ENCODE results near the gene FAM114A1.

Gene FAM114A1

DNA sequence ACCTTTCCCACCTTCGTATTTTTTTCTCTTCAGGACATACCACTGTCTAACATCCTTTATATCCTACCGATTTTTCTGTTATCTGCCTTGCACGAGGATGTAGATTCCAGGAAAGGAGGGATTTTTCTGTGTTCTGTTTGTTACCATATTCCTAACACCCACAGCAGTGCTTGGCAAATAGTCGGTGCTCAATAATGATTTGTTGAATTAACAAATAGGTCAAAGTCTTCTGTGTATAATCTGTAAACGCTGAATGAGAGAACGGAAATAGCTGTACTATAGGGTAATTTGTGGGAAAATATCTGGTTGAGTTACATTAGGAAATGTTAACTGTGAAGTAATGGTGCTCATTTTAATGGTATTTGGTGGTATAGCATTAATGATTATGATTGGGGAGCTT, 83.1 kb downstream of the FAM114A1 start:
- H3K27ac ChIP-seq (ENCODE audit: low read length): no peak overlapping the region

DNA sequence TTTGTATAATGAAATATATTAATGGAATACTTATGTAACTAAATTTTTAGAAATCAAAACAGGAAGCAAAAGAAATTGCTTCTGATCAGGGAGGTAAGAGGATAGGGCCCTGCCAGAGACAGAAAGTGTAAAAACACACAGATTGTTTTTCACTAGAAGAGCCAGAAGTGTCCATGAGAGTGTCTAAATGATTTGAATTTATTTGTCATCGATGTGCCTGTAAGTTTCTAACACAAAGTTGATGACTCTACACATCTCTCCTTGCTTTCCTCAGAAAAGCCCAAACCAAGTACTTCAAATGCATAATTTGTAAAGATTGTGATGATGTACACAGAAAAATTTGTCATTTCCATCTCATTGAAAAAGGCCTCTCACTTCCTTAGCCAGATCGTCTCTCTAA, 84.0 kb downstream of the FAM114A1 start:
- TF ChIP-seq, protein P1, sequence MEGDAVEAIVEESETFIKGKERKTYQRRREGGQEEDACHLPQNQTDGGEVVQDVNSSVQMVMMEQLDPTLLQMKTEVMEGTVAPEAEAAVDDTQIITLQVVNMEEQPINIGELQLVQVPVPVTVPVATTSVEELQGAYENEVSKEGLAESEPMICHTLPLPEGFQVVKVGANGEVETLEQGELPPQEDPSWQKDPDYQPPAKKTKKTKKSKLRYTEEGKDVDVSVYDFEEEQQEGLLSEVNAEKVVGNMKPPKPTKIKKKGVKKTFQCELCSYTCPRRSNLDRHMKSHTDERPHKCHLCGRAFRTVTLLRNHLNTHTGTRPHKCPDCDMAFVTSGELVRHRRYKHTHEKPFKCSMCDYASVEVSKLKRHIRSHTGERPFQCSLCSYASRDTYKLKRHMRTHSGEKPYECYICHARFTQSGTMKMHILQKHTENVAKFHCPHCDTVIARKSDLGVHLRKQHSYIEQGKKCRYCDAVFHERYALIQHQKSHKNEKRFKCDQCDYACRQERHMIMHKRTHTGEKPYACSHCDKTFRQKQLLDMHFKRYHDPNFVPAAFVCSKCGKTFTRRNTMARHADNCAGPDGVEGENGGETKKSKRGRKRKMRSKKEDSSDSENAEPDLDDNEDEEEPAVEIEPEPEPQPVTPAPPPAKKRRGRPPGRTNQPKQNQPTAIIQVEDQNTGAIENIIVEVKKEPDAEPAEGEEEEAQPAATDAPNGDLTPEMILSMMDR (IDR thresholded peaks at IDR 0.05; ENCODE audit: low read depth, low read length): no peak
- no peak for TF ChIP-seq EZH2phosphoT487 (IDR thresholded peaks at IDR 0.05; ENCODE audit: low read depth)

More for the DNA sequence above, 83.1 kb downstream of the FAM114A1 start:
- Histone ChIP-seq H3K4me1 (ENCODE audit: low read length) (peaks cover 9% of the 10 kb centered on the region), H3K4me3 (ENCODE audit: low read length) (no peak overlapping the region), H3K9me3 (ENCODE audit: insufficient read depth, low read length) (no peaks in the 10 kb centered on the region), H3K27me3 (ENCODE audit: low read depth, low read length) (no peaks in the 10 kb centered on the region), H3K79me2 (ENCODE audit: low read length) (no peaks in the 10 kb centered on the region), H3K36me3 (replicated peaks; ENCODE audit: low read depth, low read length) (no peaks in the 10 kb centered on the region), H3K4me2 (ENCODE audit: low read length) (no peak overlapping the region), H4K20me1 (ENCODE audit: insufficient read depth, low read length) (no peaks in the 10 kb centered on the region), H3K9ac (ENCODE audit: low read length) (no peak overlapping the region), H2AFZ (ENCODE audit: low read depth, low read length) (no peak overlapping the region)
- TF ChIP-seq EZH2phosphoT487 (IDR thresholded peaks at IDR 0.05; ENCODE audit: low read depth): no peak
- TF ChIP-seq, protein P1 (IDR thresholded peaks at IDR 0.05; ENCODE audit: low read depth, low read length): no peak

GRCh38 chr4:38952017-38952416, 84.4 kb downstream of the FAM114A1 start:
- H3K4me3 ChIP-seq (ENCODE audit: low read length): no peak overlapping the region
- no peaks in the 10 kb centered on the region for H3K79me2 ChIP-seq (ENCODE audit: low read length)
- H2AFZ ChIP-seq (ENCODE audit: low read depth, low read length): peak overlapping the region; percentile 41; the same call in 1 of the 2 replicates
- H3K27ac ChIP-seq (ENCODE audit: low read length): no peak overlapping the region
- no peaks in the 10 kb centered on the region for H3K9me3 ChIP-seq (ENCODE audit: insufficient read depth, low read length)
- H3K9ac ChIP-seq (ENCODE audit: low read length): no peak overlapping the region
- H3K27me3 ChIP-seq (ENCODE audit: low read depth, low read length): no peaks in the 10 kb centered on the region
- TF ChIP-seq EZH2phosphoT487 (IDR thresholded peaks at IDR 0.05; ENCODE audit: low read depth): no peak
- TF ChIP-seq, protein P1 (IDR thresholded peaks at IDR 0.05; ENCODE audit: low read depth, low read length): no peak
- no peak overlapping the region for H3K4me2 ChIP-seq (ENCODE audit: low read length)
- no peaks in the 10 kb centered on the region for H3K36me3 ChIP-seq (replicated peaks; ENCODE audit: low read depth, low read length)
- no peaks in the 10 kb centered on the region for H4K20me1 ChIP-seq (ENCODE audit: insufficient read depth, low read length)
- peaks cover 9% of the 10 kb centered on the region for H3K4me1 ChIP-seq (ENCODE audit: low read length)

More for the DNA sequence above, 84.0 kb downstream of the FAM114A1 start:
- H3K4me2 ChIP-seq (ENCODE audit: low read length): 0 out of 2 replicates have a peak overlapping the region, but pooled peaks have one; percentile 2
- H3K9me3 ChIP-seq (ENCODE audit: insufficient read depth, low read length): no peaks in the 10 kb centered on the region
- peaks cover 9% of the 10 kb centered on the region for H3K4me1 ChIP-seq (ENCODE audit: low read length)
- no peaks in the 10 kb centered on the region for H4K20me1 ChIP-seq (ENCODE audit: insufficient read depth, low read length)
- H3K27ac ChIP-seq (ENCODE audit: low read length): no peak overlapping the region
- H3K79me2 ChIP-seq (ENCODE audit: low read length): no peaks in the 10 kb centered on the region
- H3K36me3 ChIP-seq (replicated peaks; ENCODE audit: low read depth, low read length): no peaks in the 10 kb centered on the region
- no peak overlapping the region for H3K9ac ChIP-seq (ENCODE audit: low read length)
- H3K27me3 ChIP-seq (ENCODE audit: low read depth, low read length): no peaks in the 10 kb centered on the region
- H2AFZ ChIP-seq (ENCODE audit: low read depth, low read length): peak overlapping the region; percentile 41; the same call in 1 of the 2 replicates
- H3K4me3 ChIP-seq (ENCODE audit: low read length): no peak overlapping the region

DNA sequence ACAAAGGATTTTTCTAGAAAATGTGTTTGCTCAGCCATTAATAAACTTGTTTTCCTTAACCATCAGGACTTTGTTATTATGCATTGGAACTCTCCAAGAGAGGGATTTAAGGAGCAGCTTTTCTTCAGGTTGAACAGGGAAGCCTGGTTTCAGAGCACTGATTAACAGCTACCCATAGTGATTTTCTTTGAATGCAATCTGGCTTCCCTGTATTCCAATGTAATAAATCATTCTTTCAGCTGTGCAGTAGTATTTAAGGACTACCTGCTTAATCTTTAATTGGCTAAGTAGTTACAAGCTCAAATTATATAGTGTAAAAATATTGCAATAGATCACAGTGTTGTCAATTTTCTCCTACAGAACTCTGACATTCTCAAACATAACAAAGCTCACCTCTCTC, 87.1 kb downstream of the FAM114A1 start:
- Histone ChIP-seq H3K4me2 (ENCODE audit: low read length) (no peak overlapping the region), H3K27me3 (ENCODE audit: low read depth, low read length) (no peaks in the 10 kb centered on the region), H3K27ac (ENCODE audit: low read length) (no peak overlapping the region), H3K4me3 (ENCODE audit: low read length) (no peak overlapping the region), H3K4me1 (ENCODE audit: low read length) (peaks cover 24% of the 10 kb centered on the region), H3K36me3 (replicated peaks; ENCODE audit: low read depth, low read length) (no peaks in the 10 kb centered on the region), H3K9me3 (ENCODE audit: insufficient read depth, low read length) (no peaks in the 10 kb centered on the region), H3K9ac (ENCODE audit: low read length) (no peak overlapping the region), H3K79me2 (ENCODE audit: low read length) (no peaks in the 10 kb centered on the region), H2AFZ (ENCODE audit: low read depth, low read length) (no peak overlapping the region), H4K20me1 (ENCODE audit: insufficient read depth, low read length) (no peaks in the 10 kb centered on the region)
- TF ChIP-seq EZH2phosphoT487 (IDR thresholded peaks at IDR 0.05; ENCODE audit: low read depth): no peak
- TF ChIP-seq, protein P1 (IDR thresholded peaks at IDR 0.05; ENCODE audit: low read depth, low read length): no peak

Measured in OCI-LY3 (cell line).